ENCODE results near the gene REEP1.

REEP1 gene, protein sequence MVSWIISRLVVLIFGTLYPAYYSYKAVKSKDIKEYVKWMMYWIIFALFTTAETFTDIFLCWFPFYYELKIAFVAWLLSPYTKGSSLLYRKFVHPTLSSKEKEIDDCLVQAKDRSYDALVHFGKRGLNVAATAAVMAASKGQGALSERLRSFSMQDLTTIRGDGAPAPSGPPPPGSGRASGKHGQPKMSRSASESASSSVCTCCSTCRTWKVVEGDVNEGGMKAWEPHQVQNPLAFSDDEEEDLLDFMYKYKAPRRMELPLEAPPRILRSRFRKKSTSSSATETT

DNA sequence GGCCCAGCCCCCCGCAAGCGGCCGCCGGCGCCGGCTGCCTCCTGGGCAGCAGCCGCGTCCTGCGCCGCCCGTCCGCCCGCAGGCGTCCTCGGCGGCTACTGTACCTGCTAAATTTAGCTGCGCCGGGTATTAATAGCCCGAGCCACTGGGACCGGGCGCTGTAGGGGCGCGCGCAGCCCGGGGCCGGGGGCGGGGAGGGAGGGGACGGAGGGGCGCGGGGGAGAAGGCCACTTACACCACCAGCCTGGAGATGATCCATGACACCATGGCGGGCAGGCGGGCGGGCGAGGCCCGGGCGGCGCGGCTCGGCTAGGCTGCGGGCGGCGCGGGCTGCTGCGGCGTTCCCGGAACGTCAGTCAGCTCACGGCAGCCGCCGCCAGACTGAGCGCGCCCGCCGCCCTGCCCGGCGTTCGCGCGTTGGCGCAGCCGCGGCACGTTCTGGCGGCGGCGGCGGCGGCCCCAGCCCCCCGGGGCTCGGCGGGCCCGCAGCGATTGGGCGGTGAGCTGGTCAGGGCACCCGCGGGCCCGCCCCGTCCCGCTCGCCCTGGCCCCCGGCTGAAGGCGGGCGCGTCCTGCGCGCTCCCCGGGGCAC is at the start of gene REEP1:
TSS of gene REEP1 (minus strand) at position 383 of the 592 bp plus-strand sequence. CDS start at position 267, 116 bp downstream.
- TF ChIP-seq EGR1 (IDR thresholded peaks at IDR 0.05): no peak

DNA sequence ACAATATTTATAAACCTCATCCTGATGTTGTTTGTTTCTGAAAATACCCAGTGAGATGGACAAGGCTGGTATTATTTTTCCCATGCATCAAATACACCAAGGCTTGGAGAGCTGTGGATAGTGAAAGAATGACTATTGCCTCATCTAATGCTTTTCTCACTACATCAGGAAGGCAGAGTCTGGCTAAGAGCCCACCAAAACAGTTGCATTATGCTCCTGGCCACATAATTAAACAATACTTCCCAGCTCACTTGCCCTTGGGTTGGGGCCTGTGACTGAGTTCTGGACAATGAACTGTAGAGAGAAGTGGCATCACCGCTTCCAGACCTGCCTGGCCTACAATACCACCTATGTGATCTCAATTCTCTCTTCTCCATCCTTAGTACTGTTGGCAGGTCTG is 46.4 kb upstream of the REEP1 start:
- TF ChIP-seq NFIC (IDR thresholded peaks at IDR 0.05): no peak
- TF ChIP-seq CREB1 (IDR thresholded peaks at IDR 0.05; ENCODE audit: low read depth): no peak
- TF ChIP-seq CEBPB (IDR thresholded peaks at IDR 0.05): no peak
- TF ChIP-seq ZBTB7A (IDR thresholded peaks at IDR 0.05; ENCODE audit: low read depth): no peak
- TF ChIP-seq EP300 (IDR thresholded peaks at IDR 0.05; ENCODE audit: borderline replicate concordance): no peak
- no peak for TF ChIP-seq TCF12 (IDR thresholded peaks at IDR 0.05; ENCODE audit: low read depth)

DNA sequence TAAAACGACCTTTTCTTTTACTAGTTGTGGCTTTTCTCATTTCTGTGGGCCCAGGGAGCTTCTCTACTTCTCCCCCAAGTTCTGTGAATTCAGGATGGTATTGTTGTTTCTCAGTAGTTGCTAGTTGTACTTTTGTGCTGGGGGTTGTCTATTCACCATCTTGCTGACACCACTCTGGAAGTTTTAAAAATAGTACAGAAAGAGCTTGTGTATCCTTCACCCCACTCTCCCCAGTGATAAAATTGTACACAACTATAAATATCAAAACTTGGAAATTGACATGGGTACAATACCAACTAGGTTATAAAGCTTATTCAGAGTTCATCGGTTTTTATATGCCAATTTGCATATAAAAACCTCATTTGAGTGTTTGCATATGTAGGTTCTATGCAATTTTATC is 45.3 kb upstream of the REEP1 start:
- TF ChIP-seq CEBPB (IDR thresholded peaks at IDR 0.05) (no peak), CREB1 (IDR thresholded peaks at IDR 0.05; ENCODE audit: low read depth) (no peak), YY1 (IDR thresholded peaks at IDR 0.05; ENCODE audit: low read depth) (no peak), RAD21 (IDR thresholded peaks at IDR 0.05; ENCODE audit: low read depth) (no peak), TAF1 (IDR thresholded peaks at IDR 0.05; ENCODE audit: low read depth) (no peak), TEAD4 (IDR thresholded peaks at IDR 0.05) (no peak), NFIC (IDR thresholded peaks at IDR 0.05) (no peak), TCF12 (IDR thresholded peaks at IDR 0.05; ENCODE audit: low read depth) (no peak), FOXM1 (IDR thresholded peaks at IDR 0.05; ENCODE audit: borderline replicate concordance, low read depth) (no peak), EGR1 (IDR thresholded peaks at IDR 0.05) (no peak), EP300 (IDR thresholded peaks at IDR 0.05; ENCODE audit: borderline replicate concordance) (no peak), ZBTB7A (IDR thresholded peaks at IDR 0.05; ENCODE audit: low read depth) (no peak)
- TF ChIP-seq, protein P1, sequence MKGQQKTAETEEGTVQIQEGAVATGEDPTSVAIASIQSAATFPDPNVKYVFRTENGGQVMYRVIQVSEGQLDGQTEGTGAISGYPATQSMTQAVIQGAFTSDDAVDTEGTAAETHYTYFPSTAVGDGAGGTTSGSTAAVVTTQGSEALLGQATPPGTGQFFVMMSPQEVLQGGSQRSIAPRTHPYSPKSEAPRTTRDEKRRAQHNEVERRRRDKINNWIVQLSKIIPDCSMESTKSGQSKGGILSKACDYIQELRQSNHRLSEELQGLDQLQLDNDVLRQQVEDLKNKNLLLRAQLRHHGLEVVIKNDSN (IDR thresholded peaks at IDR 0.05): no peak
- TF ChIP-seq, protein P2, sequence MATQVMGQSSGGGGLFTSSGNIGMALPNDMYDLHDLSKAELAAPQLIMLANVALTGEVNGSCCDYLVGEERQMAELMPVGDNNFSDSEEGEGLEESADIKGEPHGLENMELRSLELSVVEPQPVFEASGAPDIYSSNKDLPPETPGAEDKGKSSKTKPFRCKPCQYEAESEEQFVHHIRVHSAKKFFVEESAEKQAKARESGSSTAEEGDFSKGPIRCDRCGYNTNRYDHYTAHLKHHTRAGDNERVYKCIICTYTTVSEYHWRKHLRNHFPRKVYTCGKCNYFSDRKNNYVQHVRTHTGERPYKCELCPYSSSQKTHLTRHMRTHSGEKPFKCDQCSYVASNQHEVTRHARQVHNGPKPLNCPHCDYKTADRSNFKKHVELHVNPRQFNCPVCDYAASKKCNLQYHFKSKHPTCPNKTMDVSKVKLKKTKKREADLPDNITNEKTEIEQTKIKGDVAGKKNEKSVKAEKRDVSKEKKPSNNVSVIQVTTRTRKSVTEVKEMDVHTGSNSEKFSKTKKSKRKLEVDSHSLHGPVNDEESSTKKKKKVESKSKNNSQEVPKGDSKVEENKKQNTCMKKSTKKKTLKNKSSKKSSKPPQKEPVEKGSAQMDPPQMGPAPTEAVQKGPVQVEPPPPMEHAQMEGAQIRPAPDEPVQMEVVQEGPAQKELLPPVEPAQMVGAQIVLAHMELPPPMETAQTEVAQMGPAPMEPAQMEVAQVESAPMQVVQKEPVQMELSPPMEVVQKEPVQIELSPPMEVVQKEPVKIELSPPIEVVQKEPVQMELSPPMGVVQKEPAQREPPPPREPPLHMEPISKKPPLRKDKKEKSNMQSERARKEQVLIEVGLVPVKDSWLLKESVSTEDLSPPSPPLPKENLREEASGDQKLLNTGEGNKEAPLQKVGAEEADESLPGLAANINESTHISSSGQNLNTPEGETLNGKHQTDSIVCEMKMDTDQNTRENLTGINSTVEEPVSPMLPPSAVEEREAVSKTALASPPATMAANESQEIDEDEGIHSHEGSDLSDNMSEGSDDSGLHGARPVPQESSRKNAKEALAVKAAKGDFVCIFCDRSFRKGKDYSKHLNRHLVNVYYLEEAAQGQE (IDR thresholded peaks at IDR 0.05; ENCODE audit: low read depth): no peak
- TF ChIP-seq, protein P3, sequence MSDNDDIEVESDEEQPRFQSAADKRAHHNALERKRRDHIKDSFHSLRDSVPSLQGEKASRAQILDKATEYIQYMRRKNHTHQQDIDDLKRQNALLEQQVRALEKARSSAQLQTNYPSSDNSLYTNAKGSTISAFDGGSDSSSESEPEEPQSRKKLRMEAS (IDR thresholded peaks at IDR 0.05): no peak

DNA sequence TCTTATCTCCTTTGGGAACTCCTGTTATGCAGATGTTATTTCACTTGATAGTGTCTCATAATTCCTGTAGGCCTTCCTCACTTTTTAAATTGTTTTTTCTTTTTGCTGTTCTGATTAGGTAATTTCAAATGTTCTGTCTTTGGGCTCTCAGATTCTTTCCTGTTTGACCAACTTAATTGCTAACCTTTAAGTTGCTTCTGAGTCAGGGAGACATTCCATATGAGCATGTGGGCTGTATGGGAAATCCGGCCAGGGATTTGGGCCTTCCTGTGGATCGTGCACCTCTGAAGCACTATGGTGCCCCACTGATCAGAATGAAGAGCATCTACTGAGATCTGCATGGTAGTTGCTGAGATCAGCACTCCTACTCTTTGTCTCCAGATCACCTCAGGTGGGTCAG is 44.7 kb upstream of the REEP1 start:
- TF ChIP-seq NFIC (IDR thresholded peaks at IDR 0.05) (no peak), FOXM1 (IDR thresholded peaks at IDR 0.05; ENCODE audit: borderline replicate concordance, low read depth) (no peak), RAD21 (IDR thresholded peaks at IDR 0.05; ENCODE audit: low read depth) (no peak), CREB1 (IDR thresholded peaks at IDR 0.05; ENCODE audit: low read depth) (no peak), ZBTB7A (IDR thresholded peaks at IDR 0.05; ENCODE audit: low read depth) (no peak), TCF12 (IDR thresholded peaks at IDR 0.05; ENCODE audit: low read depth) (no peak), EGR1 (IDR thresholded peaks at IDR 0.05) (no peak), TAF1 (IDR thresholded peaks at IDR 0.05; ENCODE audit: low read depth) (no peak), YY1 (IDR thresholded peaks at IDR 0.05; ENCODE audit: low read depth) (no peak), EP300 (IDR thresholded peaks at IDR 0.05; ENCODE audit: borderline replicate concordance) (no peak), CEBPB (IDR thresholded peaks at IDR 0.05) (no peak), TEAD4 (IDR thresholded peaks at IDR 0.05) (no peak)
- TF ChIP-seq, protein P1 (IDR thresholded peaks at IDR 0.05): no peak
- TF ChIP-seq, protein P3 (IDR thresholded peaks at IDR 0.05): no peak
- TF ChIP-seq, protein P2 (IDR thresholded peaks at IDR 0.05; ENCODE audit: low read depth): no peak

DNA sequence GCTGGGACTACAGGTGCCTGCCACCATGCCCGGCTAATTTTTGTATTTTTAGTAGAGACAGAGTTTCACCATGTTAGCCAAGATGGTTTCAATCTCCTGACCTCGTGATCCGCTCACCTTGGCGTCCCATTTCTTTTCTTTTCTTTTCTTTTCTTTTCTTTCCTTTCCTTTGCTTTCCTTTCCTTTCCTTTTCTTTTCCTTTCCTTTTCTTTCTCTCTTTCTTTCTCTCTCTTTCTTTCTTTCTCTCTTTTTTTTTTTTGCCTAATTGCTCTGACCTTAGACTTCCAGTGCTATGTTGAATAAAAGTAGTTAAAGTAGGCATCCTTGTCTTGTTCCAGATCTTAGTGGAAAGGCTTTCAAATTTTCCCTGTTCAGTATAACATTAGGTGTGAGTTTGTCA is 41.0 kb upstream of the REEP1 start:
- TF ChIP-seq CEBPB (IDR thresholded peaks at IDR 0.05) (no peak), TEAD4 (IDR thresholded peaks at IDR 0.05) (no peak), ZBTB7A (IDR thresholded peaks at IDR 0.05; ENCODE audit: low read depth) (no peak), CREB1 (IDR thresholded peaks at IDR 0.05; ENCODE audit: low read depth) (no peak), EGR1 (IDR thresholded peaks at IDR 0.05) (no peak), NFIC (IDR thresholded peaks at IDR 0.05) (no peak), RAD21 (IDR thresholded peaks at IDR 0.05; ENCODE audit: low read depth) (no peak), TAF1 (IDR thresholded peaks at IDR 0.05; ENCODE audit: low read depth) (no peak), FOXM1 (IDR thresholded peaks at IDR 0.05; ENCODE audit: borderline replicate concordance, low read depth) (no peak)
- TF ChIP-seq, protein P3 (IDR thresholded peaks at IDR 0.05): no peak
- TF ChIP-seq, protein P1 (IDR thresholded peaks at IDR 0.05): no peak
